ENCODE data around the gene LRMDA. TPM values are rescaled to one million over a fixed set of nuclear protein-coding genes. Genes with fewer than 3 reads are reported as not detected.

Gene LRMDA
- total RNA-seq, 1 experiment from 2014 or later = 4.8 TPM

DNA sequence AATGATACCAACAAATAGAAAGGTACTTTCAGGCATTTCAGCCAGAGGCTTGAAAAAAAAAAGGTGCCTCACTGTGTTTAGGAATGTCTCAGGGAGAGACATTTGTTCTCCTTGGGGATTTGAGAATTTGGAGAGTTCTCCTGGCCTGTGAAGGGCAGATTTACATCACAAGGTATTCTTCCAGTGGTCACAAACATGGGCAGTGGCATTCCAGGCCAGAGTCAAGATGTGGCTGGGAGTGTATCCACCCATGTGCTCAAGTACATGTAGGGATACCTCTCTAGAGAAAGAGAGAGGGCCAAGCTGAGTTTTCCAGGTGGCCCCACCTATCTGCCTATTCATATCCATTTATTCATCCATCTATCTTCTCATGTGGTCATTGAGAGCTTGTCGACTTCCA is 253.8 kb downstream of the LRMDA start (continued):
- TF ChIP-seq FOSL1 (IDR thresholded peaks at IDR 0.05; ENCODE audit: low read depth) = no peak
- TF ChIP-seq, protein P1, sequence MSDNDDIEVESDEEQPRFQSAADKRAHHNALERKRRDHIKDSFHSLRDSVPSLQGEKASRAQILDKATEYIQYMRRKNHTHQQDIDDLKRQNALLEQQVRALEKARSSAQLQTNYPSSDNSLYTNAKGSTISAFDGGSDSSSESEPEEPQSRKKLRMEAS (IDR thresholded peaks at IDR 0.05) = no peak
- no peak for TF ChIP-seq SRF (IDR thresholded peaks at IDR 0.05; ENCODE audit: low read depth)
- no peak for TF ChIP-seq EGR1 (IDR thresholded peaks at IDR 0.05; ENCODE audit: low read depth)
- TF ChIP-seq, protein P2, sequence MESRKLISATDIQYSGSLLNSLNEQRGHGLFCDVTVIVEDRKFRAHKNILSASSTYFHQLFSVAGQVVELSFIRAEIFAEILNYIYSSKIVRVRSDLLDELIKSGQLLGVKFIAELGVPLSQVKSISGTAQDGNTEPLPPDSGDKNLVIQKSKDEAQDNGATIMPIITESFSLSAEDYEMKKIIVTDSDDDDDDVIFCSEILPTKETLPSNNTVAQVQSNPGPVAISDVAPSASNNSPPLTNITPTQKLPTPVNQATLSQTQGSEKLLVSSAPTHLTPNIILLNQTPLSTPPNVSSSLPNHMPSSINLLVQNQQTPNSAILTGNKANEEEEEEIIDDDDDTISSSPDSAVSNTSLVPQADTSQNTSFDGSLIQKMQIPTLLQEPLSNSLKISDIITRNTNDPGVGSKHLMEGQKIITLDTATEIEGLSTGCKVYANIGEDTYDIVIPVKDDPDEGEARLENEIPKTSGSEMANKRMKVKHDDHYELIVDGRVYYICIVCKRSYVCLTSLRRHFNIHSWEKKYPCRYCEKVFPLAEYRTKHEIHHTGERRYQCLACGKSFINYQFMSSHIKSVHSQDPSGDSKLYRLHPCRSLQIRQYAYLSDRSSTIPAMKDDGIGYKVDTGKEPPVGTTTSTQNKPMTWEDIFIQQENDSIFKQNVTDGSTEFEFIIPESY (IDR thresholded peaks at IDR 0.05; ENCODE audit: extremely low read depth, insufficient replicate concordance, low read length) = no peak

DNA sequence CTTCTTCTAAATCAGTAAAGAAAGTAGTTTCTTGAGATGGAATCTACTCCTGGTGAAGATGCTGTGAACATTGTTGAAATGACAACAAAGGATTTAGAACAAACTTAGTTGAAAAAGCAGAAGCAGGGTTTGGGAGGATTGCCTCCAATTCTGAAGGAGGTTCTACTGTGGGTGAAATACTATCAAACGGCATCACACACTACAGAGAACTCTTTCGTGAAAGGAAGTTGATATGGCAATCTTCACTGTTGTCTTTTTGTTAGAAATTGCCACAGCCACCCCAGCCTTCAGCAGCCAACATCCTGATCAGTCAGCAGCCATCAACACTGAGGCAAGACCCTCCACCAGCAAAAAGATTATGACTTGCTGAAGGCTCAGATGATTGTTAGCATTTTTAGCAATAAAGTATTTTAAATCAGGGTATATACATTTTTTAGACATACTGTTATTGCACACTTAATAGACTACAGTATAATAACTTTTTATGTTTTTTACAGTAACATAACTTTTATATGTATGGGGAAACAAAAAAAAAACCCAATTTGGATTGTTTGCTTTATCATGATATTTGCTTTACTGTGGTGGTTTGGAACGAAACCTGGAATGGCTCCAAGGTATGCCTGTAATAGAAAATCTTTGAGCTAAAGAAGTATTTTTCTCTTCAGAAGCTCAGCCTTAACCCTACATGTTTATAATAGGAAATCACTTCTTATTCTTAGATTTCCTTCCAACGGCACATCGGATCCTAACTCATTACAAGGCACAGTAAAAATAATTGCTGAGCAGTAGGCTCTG is 257.3 kb downstream of the LRMDA start:
- no peaks in the 10 kb centered on the region for H3K4me1 ChIP-seq (ENCODE audit: control insufficient read depth in 1 of 2, insufficient read depth in 2 of 2, low read length in 2 of 2)
- no peak overlapping the region for H2AFZ ChIP-seq (ENCODE audit: low read depth, low read length, poor library complexity, severe bottlenecking)
- ChIA-PET RAD21 (ENCODE audit: low non-redundant PET in 1 of 2, low total read pairs in 2 of 2, uncharacterized antibody in 2 of 2, unreplicated experiment in 2 of 2) (no interaction called here), POLR2A (no interaction called here), CTCF (no interaction called here)
- no peak for DNase-seq (ENCODE audit: low read depth, low spot score)
- H3K79me2 ChIP-seq (ENCODE audit: insufficient read depth, low read length) = no peaks in the 10 kb centered on the region
- H3K9me2 ChIP-seq (ENCODE audit: insufficient read depth) = no peaks in the 10 kb centered on the region
- H3K4me2 ChIP-seq (ENCODE audit: low read length) = no peak overlapping the region
- BruUV-seq (replicated peaks) = no TSS peak
- TF ChIP-seq SIN3A (IDR thresholded peaks at IDR 0.05; ENCODE audit: low read depth) (no peak), ZFX (IDR thresholded peaks at IDR 0.05) (no peak), SP1 (IDR thresholded peaks at IDR 0.05; ENCODE audit: low read depth) (no peak), JUND (IDR thresholded peaks at IDR 0.05) (no peak), ELF1 (IDR thresholded peaks at IDR 0.05; ENCODE audit: borderline replicate concordance, low read depth) (no peak), ZNF274 (IDR thresholded peaks at IDR 0.05; ENCODE audit: low read depth, low read length) (no peak), FOSL1 (IDR thresholded peaks at IDR 0.05; ENCODE audit: low read depth) (no peak), CBX3 (IDR thresholded peaks at IDR 0.05; ENCODE audit: low read depth) (no peak), POLR2AphosphoS5 (IDR thresholded peaks at IDR 0.05; ENCODE audit: low read depth, low read length) (no peak)
- TF ChIP-seq, protein P3, sequence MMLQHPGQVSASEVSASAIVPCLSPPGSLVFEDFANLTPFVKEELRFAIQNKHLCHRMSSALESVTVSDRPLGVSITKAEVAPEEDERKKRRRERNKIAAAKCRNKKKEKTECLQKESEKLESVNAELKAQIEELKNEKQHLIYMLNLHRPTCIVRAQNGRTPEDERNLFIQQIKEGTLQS (IDR thresholded peaks at IDR 0.05) = no peak
- TF ChIP-seq, protein P4, sequence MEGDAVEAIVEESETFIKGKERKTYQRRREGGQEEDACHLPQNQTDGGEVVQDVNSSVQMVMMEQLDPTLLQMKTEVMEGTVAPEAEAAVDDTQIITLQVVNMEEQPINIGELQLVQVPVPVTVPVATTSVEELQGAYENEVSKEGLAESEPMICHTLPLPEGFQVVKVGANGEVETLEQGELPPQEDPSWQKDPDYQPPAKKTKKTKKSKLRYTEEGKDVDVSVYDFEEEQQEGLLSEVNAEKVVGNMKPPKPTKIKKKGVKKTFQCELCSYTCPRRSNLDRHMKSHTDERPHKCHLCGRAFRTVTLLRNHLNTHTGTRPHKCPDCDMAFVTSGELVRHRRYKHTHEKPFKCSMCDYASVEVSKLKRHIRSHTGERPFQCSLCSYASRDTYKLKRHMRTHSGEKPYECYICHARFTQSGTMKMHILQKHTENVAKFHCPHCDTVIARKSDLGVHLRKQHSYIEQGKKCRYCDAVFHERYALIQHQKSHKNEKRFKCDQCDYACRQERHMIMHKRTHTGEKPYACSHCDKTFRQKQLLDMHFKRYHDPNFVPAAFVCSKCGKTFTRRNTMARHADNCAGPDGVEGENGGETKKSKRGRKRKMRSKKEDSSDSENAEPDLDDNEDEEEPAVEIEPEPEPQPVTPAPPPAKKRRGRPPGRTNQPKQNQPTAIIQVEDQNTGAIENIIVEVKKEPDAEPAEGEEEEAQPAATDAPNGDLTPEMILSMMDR (IDR thresholded peaks at IDR 0.05 in 2 of 3, conservative IDR thresholded peaks at IDR 0.05 in 1 of 3; ENCODE audit: borderline replicate concordance in 1 of 3, insufficient read depth in 1 of 3, low read depth in 2 of 3, low read length in 2 of 3) = no peak
- H3K4me3 ChIP-seq (replicated peaks in 1 of 2; ENCODE audit: low read depth in 1 of 2, low read length in 2 of 2) = no peak overlapping the region
- H3K27me3 ChIP-seq (ENCODE audit: insufficient read depth, low read length) = no peaks in the 10 kb centered on the region
- H3K36me3 ChIP-seq (ENCODE audit: control insufficient read depth in 1 of 2, insufficient read depth in 2 of 2, low read length in 2 of 2) = no peaks in the 10 kb centered on the region
- H3K9ac ChIP-seq (ENCODE audit: low read length) = no peak overlapping the region
- no peak overlapping the region for H3K27ac ChIP-seq (ENCODE audit: low read depth, low read length)
- H4K20me1 ChIP-seq (ENCODE audit: insufficient read depth) = no peaks in the 10 kb centered on the region
- no peaks in the 10 kb centered on the region for H3K9me3 ChIP-seq (ENCODE audit: control insufficient read depth in 1 of 2, insufficient read depth in 1 of 2, low read depth in 1 of 2, low read length in 2 of 2)
- no peak for ATAC-seq
- intact Hi-C loops (cut with micrococcal nuclease) = no loop called here

All from HCT116 (cell line).